ENCODE results near the gene CCSER1.

The CCSER1 gene

DNA sequence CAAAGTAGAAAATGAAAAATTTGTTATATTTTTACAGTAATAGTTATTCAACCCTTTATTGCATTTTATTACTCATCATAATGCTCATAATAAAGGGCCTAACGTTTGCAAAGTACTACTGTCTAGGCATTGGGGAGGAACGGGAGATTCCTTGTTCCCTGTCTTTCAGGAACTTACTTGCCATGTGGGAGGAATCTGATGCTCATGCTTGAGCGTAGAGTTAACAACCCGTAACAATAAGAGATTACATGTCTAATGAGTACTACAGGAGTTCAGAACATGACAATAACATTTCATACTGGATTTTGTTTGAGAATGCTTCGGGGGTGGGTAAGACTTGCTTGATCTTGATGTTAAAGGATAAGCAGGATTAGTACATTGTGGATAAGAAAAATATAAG, 2.9 kb downstream of the CCSER1 start:
- Histone ChIP-seq H3K4me3 (ENCODE audit: low read length) (no peak overlapping the region), H3K4me1 (ENCODE audit: control insufficient read depth, insufficient read depth, low read length) (peaks cover 8% of the 10 kb centered on the region), H3K9ac (ENCODE audit: low read depth, low read length) (no peak overlapping the region), H3K9me3 (replicated peaks; ENCODE audit: low read length) (no peaks in the 10 kb centered on the region), H3K4me2 (ENCODE audit: low read length) (no peak overlapping the region), H3K36me3 (ENCODE audit: insufficient read depth, low read length) (no peaks in the 10 kb centered on the region), H3K27me3 (ENCODE audit: control insufficient read depth, insufficient read depth, low read length) (peaks cover 28% of the 10 kb centered on the region)

DNA sequence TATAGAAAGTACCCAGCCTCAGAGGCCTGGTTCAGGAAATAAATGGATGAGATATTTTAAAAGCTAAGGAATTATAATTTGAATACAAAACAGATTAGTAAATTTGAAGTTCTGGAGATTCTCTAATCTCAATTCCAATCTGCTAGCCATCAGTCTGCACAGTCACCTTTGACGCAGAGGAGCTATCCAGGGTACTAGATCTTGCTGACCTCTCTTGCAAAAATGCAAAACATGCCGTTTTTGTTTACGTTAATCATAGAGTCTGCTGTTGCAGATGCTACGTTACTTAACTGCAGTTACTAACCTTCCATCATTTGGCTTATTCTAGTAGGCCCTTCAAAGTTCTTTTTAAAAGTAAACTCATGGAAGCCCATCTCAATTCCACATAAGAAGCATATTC, 10.4 kb downstream of the CCSER1 start:
- Histone ChIP-seq H3K4me2 (ENCODE audit: low read length) (no peak overlapping the region), H3K27me3 (ENCODE audit: control insufficient read depth, insufficient read depth, low read length) (no peaks in the 10 kb centered on the region)

DNA sequence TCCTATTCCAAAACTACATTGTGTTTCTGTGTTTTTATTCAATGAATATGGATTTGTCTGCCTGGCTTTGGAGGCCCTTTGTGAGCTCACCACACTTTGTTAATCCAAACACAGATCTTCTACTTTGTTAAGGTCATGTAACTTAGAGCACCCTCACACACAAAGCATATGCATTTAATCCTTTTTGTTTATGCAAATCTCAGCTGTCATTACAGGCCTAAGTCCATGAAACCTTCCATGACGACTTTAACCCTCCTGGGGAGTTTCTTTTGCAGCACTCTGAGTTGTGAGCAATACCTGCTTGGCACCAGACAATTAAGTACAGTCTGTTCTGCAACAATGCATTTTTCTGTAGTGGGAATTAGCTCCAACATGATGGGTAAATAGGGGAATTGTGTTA, 14.9 kb downstream of the CCSER1 start:
- no peaks in the 10 kb centered on the region for H3K27me3 ChIP-seq (ENCODE audit: control insufficient read depth, insufficient read depth, low read length)
- no peak overlapping the region for H3K4me3 ChIP-seq (ENCODE audit: low read length)
- no peaks in the 10 kb centered on the region for H3K36me3 ChIP-seq (ENCODE audit: insufficient read depth, low read length)
- no peaks in the 10 kb centered on the region for H3K4me1 ChIP-seq (ENCODE audit: control insufficient read depth, insufficient read depth, low read length)
- no peak overlapping the region for H3K9ac ChIP-seq (ENCODE audit: low read depth, low read length)
- no peaks in the 10 kb centered on the region for H3K9me3 ChIP-seq (replicated peaks; ENCODE audit: low read length)
- H3K4me2 ChIP-seq (ENCODE audit: low read length) = no peak overlapping the region

More for the DNA sequence above, 10.4 kb downstream of the CCSER1 start:
- H3K4me1 ChIP-seq (ENCODE audit: control insufficient read depth, insufficient read depth, low read length) = no peaks in the 10 kb centered on the region
- H3K36me3 ChIP-seq (ENCODE audit: insufficient read depth, low read length) = no peaks in the 10 kb centered on the region
- no peaks in the 10 kb centered on the region for H3K9me3 ChIP-seq (replicated peaks; ENCODE audit: low read length)
- no peak overlapping the region for H3K4me3 ChIP-seq (ENCODE audit: low read length)
- no peak overlapping the region for H3K9ac ChIP-seq (ENCODE audit: low read depth, low read length)

DNA sequence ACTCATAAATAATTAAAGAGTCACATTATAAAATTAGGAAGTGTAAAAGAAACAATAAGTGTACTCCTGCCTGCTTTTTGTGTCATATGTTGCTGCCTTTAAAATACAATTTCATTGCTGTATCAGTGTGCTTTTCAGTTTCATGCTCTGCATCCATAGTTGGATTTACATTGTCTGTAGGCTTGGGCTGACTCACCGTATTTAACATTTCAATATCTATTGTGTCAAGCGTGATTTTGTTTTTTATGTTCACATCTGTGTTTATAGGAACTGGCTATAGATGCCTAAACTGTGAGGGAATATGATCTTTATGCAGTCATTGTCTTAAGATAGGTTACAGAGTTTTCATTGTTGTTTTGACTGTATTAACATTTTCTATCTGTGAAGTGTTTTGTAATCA, 18.1 kb downstream of the CCSER1 start:
- Histone ChIP-seq H3K4me1 (ENCODE audit: control insufficient read depth, insufficient read depth, low read length) (no peaks in the 10 kb centered on the region), H3K4me2 (ENCODE audit: low read length) (no peak overlapping the region), H3K27me3 (ENCODE audit: control insufficient read depth, insufficient read depth, low read length) (no peaks in the 10 kb centered on the region), H3K9ac (ENCODE audit: low read depth, low read length) (no peak overlapping the region), H3K4me3 (ENCODE audit: low read length) (no peak overlapping the region), H3K36me3 (ENCODE audit: insufficient read depth, low read length) (no peaks in the 10 kb centered on the region), H3K9me3 (replicated peaks; ENCODE audit: low read length) (no peaks in the 10 kb centered on the region)

DNA sequence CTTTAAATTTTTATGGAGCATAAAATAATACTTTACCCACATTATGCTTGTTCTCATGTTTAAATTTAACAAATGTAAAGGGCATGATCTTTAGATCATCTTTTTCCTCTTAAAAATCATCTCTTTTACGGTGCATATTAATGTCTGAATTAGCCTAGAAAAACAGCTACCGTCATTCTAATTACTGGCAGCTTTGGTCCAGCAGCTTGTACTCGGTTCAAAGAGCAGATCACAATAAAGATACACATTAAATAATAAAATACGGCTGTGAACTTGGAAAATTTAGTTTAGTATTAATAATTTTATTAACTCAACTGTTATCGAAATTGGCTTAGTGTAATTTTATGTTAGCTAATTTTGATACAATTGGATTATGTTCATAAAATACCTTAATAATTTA, 19.1 kb downstream of the CCSER1 start:
- no peaks in the 10 kb centered on the region for H3K36me3 ChIP-seq (ENCODE audit: insufficient read depth, low read length)
- no peak overlapping the region for H3K4me2 ChIP-seq (ENCODE audit: low read length)
- no peaks in the 10 kb centered on the region for H3K27me3 ChIP-seq (ENCODE audit: control insufficient read depth, insufficient read depth, low read length)
- H3K9me3 ChIP-seq (replicated peaks; ENCODE audit: low read length) = no peaks in the 10 kb centered on the region
- no peak overlapping the region for H3K9ac ChIP-seq (ENCODE audit: low read depth, low read length)
- no peak overlapping the region for H3K4me3 ChIP-seq (ENCODE audit: low read length)
- no peaks in the 10 kb centered on the region for H3K4me1 ChIP-seq (ENCODE audit: control insufficient read depth, insufficient read depth, low read length)

DNA sequence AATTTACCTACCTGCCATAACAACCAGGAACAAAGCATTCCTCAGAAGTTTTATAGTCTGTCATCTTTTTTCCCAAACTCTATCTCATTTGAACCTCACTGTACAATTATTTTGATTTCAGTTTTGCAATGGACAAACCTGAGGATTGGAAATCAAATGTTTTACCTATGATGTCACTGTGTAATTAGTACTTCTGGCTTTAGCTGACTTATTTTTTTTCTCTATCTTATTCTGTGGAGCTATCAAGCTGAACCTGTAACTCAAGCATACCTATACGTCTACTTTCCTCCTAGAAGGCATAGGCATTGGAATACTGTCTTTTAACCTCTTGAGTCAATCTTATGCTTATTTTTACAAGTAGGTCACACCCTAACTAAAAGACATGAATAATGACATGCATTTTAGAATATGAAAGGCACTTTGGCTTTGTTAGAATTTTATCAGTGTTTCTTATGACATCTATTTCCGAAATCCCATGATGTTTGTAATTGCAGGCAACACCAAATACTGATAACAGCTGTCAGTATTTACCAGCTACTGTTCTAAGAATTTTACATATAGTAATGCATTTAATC, 21.5 kb downstream of the CCSER1 start:
- Histone ChIP-seq H3K9ac (ENCODE audit: low read depth, low read length) (no peak overlapping the region), H3K4me3 (ENCODE audit: low read length) (no peak overlapping the region), H3K27me3 (ENCODE audit: control insufficient read depth, insufficient read depth, low read length) (no peaks in the 10 kb centered on the region), H3K4me1 (ENCODE audit: control insufficient read depth, insufficient read depth, low read length) (no peaks in the 10 kb centered on the region), H3K4me2 (ENCODE audit: low read length) (no peak overlapping the region), H3K9me3 (replicated peaks; ENCODE audit: low read length) (no peaks in the 10 kb centered on the region), H3K36me3 (ENCODE audit: insufficient read depth, low read length) (no peaks in the 10 kb centered on the region)

DNA sequence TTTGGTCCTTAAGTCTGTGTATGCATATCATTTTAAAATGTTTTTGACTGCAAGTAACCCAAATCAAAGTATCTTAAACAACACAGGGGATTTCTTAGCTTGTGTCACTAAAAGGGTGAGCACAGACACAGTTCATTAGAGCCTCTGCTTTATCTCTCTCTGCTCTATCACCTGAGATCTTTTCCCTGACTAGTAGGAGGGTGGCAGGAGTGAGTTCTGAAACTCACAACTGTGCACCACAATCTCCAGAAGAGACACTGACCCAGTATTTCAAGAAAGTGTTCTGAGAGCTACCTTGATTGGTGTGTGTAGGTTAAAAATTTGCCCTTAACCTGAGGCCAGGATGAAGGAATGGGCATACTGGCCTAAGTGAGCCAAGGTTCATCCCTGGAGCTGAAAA, 24.8 kb downstream of the CCSER1 start:
- H3K4me1 ChIP-seq (ENCODE audit: control insufficient read depth, insufficient read depth, low read length) = no peaks in the 10 kb centered on the region
- no peaks in the 10 kb centered on the region for H3K9me3 ChIP-seq (replicated peaks; ENCODE audit: low read length)
- H3K9ac ChIP-seq (ENCODE audit: low read depth, low read length) = no peak overlapping the region
- no peak overlapping the region for H3K4me3 ChIP-seq (ENCODE audit: low read length)
- no peaks in the 10 kb centered on the region for H3K36me3 ChIP-seq (ENCODE audit: insufficient read depth, low read length)
- no peak overlapping the region for H3K4me2 ChIP-seq (ENCODE audit: low read length)
- no peaks in the 10 kb centered on the region for H3K27me3 ChIP-seq (ENCODE audit: control insufficient read depth, insufficient read depth, low read length)

DNA sequence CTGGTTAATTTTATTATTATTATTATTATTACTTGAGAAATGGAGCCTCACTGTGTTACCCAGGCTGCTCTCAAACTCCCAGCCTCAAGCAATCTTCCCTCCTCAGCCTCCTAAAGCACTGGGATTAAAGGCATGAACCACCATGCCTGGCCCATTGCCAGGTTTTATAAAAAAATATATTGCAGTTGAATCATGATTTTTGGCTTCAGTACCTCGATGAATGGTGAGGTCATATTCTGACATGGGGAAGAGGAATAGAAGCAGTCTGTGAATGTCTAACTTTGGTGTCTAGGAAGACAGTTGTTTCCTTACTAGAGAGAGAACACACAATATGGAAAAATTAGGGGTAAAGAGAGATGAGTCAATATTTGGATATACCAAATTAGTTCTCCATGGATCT, 32.0 kb downstream of the CCSER1 start:
- Histone ChIP-seq H3K27me3 (ENCODE audit: control insufficient read depth, insufficient read depth, low read length) (no peaks in the 10 kb centered on the region), H3K9ac (ENCODE audit: low read depth, low read length) (no peak overlapping the region)

DNA sequence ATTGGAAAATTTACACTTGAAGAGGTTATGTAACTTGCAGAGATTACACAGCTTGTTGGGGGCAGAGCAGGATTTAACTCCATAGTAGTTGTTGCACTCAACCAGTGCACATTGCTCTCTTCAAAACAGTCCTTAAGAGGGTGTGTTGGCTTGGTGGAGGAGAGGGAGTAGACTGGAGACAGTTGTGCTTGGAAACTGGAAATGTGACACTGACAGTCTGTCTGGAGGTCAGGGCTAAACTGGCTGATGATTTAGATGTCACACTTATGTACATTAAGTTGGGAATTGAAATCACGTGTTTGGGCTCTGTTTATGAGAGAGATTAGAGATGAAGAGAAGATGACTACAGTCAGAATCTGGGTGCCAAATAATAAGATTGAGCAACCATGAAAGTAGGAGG, 32.9 kb downstream of the CCSER1 start:
- no peak overlapping the region for H3K4me2 ChIP-seq (ENCODE audit: low read length)
- no peaks in the 10 kb centered on the region for H3K9me3 ChIP-seq (replicated peaks; ENCODE audit: low read length)
- H3K27me3 ChIP-seq (ENCODE audit: control insufficient read depth, insufficient read depth, low read length) = no peaks in the 10 kb centered on the region
- H3K36me3 ChIP-seq (ENCODE audit: insufficient read depth, low read length) = no peaks in the 10 kb centered on the region
- H3K4me1 ChIP-seq (ENCODE audit: control insufficient read depth, insufficient read depth, low read length) = no peaks in the 10 kb centered on the region
- H3K9ac ChIP-seq (ENCODE audit: low read depth, low read length) = no peak overlapping the region
- H3K4me3 ChIP-seq (ENCODE audit: low read length) = no peak overlapping the region

More for the DNA sequence above, 32.0 kb downstream of the CCSER1 start:
- no peak overlapping the region for H3K4me3 ChIP-seq (ENCODE audit: low read length)
- no peak overlapping the region for H3K4me2 ChIP-seq (ENCODE audit: low read length)
- no peaks in the 10 kb centered on the region for H3K36me3 ChIP-seq (ENCODE audit: insufficient read depth, low read length)
- no peaks in the 10 kb centered on the region for H3K4me1 ChIP-seq (ENCODE audit: control insufficient read depth, insufficient read depth, low read length)
- no peaks in the 10 kb centered on the region for H3K9me3 ChIP-seq (replicated peaks; ENCODE audit: low read length)

DNA sequence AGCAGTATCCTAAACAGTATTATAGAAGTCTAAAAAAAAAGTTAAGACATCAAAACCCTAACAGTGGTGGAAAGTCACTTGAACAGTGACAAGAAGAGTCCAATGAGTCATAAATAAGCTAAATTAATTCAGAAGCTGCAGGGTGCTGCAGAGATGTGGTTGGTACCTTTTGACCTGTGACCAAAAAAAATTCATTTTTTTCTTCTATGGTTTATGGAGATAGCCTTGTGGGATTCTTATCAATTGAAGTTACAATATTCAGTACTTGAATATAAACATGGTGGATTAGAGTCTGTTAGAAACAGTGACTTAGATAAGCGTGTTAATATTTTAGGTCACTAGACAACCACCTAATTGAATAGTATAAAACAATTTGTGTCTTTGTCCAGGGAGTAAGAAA, 35.4 kb downstream of the CCSER1 start:
- Histone ChIP-seq H3K27me3 (ENCODE audit: control insufficient read depth, insufficient read depth, low read length) (no peaks in the 10 kb centered on the region), H3K4me3 (ENCODE audit: low read length) (no peak overlapping the region)

DNA sequence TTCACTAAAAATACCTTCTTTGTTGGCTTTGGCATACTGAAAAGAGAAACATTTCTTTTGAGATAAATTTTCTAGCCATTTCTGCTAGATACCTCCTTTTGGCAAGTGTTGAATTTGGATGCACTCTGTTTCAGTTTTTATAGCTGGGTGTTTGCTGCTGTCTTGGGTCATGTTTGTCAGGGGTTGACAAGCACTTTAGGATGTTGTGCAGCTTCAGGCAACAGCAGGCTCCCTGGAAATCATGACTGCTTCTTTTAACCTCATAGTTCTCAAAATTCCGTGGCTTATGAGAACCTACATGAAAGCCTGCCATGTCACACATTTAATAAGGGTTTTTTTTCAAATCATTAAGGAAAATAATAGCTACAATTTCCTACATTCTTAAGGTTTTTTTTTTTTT, 36.7 kb downstream of the CCSER1 start:
- H3K4me1 ChIP-seq (ENCODE audit: control insufficient read depth, insufficient read depth, low read length) = no peaks in the 10 kb centered on the region
- H3K9ac ChIP-seq (ENCODE audit: low read depth, low read length) = no peak overlapping the region
- no peak overlapping the region for H3K4me3 ChIP-seq (ENCODE audit: low read length)
- H3K4me2 ChIP-seq (ENCODE audit: low read length) = no peak overlapping the region
- H3K9me3 ChIP-seq (replicated peaks; ENCODE audit: low read length) = no peaks in the 10 kb centered on the region
- no peaks in the 10 kb centered on the region for H3K36me3 ChIP-seq (ENCODE audit: insufficient read depth, low read length)
- no peaks in the 10 kb centered on the region for H3K27me3 ChIP-seq (ENCODE audit: control insufficient read depth, insufficient read depth, low read length)

More for the DNA sequence above, 35.4 kb downstream of the CCSER1 start:
- no peaks in the 10 kb centered on the region for H3K4me1 ChIP-seq (ENCODE audit: control insufficient read depth, insufficient read depth, low read length)
- no peak overlapping the region for H3K4me2 ChIP-seq (ENCODE audit: low read length)
- no peaks in the 10 kb centered on the region for H3K9me3 ChIP-seq (replicated peaks; ENCODE audit: low read length)
- H3K9ac ChIP-seq (ENCODE audit: low read depth, low read length) = no peak overlapping the region
- H3K36me3 ChIP-seq (ENCODE audit: insufficient read depth, low read length) = no peaks in the 10 kb centered on the region

DNA sequence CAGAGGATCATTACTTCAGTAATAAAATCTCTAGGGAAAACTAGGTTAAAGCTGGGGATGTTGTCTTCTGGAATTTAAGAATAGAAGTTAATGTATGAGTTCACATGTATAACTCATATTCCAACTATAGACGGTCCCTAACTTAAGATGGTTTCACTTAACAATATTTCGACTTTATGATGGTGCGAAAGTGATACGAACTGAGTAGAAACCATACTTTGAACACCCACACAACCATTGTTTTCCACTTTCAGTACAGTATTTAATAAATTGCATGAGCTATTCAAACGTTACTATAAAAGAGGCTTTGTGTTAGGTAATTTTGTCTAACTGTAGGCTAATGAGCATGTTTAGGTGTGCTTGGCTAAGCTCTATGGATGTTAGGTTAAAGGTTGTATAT, 38.7 kb downstream of the CCSER1 start:
- Histone ChIP-seq H3K4me3 (ENCODE audit: low read length) (no peak overlapping the region), H3K4me2 (ENCODE audit: low read length) (no peak overlapping the region), H3K9me3 (replicated peaks; ENCODE audit: low read length) (no peaks in the 10 kb centered on the region), H3K36me3 (ENCODE audit: insufficient read depth, low read length) (no peaks in the 10 kb centered on the region), H3K27me3 (ENCODE audit: control insufficient read depth, insufficient read depth, low read length) (no peaks in the 10 kb centered on the region), H3K4me1 (ENCODE audit: control insufficient read depth, insufficient read depth, low read length) (no peaks in the 10 kb centered on the region), H3K9ac (ENCODE audit: low read depth, low read length) (no peak overlapping the region)
